Measurements from ENCODE around the gene OR8H2.
"Not testable (repeated sequence)": the region's sequence is repeated elsewhere in the genome, so short reads cannot be mapped to it uniquely, and the experiment has no call there.

The OR8H2 gene

DNA sequence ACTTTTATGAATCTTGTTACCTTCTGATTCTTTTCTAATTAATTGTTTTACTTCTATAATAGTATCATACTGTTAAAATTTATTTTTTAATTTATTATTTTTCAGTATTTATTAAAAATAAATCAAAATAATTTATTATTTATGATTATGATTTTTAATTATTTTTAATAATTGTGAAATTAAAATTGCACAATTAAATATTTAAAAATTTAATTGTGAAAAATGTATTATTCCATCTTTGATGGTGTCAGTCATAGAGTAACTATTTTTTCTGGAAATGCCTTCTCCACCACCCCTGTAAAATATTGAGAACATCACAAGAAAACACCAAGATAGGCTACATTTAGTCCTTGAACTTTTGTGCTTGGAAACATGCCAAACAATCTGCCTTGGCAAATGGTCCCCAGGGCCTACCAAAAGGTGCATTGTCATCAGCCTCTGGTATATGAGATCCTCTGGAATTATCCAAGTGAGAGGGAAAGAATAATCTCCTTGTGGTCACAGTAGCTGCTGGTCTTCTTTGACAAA lies at the start of gene OR8H2:
TSS of gene OR8H2 (plus strand) at position 478 of the 528 bp plus-strand sequence. CDS start 1,356 bp downstream, outside the sequence.
- DNase-seq: no peak

DNA sequence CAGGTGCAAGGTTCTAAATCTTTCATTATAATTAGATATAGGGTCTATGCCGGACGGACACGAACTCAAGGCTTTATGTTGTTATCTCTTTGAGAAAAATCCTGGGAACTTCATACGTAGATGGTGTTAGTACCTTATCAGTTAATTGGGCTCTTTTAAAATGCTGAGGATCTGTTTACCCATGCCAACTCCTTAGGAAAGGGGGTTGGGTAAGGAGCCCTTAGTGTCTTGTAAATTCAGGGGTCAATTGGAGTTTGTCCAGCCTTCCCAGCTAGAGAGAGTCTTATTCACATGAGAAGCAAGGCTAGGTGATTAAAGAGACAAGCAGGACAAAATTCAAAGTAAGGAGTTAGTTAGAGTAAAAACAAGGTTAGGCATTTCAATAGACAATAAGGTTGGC lies 47.1 kb upstream of the OR8H2 start:
- not testable (repeated sequence) for DNase-seq

DNA sequence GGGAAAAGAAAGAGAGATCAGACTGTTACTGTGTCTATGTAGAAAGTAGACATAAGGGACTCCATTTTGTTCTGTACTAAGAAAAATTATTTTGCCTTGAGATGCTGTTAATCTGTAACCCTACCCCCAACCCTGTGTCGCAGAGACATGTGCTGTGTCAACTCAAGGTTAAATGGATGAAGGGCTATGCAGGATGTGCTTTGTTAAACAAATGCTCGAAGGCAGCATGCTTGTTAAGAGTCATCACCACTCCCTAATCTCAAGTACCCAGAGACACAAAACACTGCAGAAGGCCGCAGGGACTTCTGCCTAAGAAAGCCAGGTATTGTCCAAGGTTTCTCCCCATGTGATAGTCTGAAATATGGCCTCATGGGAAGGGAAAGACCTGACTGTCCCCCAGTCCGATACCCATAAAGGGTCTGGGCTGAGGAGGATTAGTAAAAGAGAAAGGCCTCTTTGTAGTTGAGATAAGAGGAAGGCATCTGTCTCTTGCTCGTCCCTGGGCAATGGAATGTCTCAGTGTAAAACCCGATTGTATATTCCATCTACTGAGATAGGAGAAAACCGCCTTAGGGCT lies 45.7 kb upstream of the OR8H2 start:
- not testable (repeated sequence) for DNase-seq

- not testable (repeated sequence) for DNase-seq
Observed at GRCh38 chr11:56058260-56058780, 45.2 kb upstream of the OR8H2 start.

- DNase-seq: no peak
Observed at GRCh38 chr11:56066980-56067379, 36.5 kb upstream of the OR8H2 start.

DNA sequence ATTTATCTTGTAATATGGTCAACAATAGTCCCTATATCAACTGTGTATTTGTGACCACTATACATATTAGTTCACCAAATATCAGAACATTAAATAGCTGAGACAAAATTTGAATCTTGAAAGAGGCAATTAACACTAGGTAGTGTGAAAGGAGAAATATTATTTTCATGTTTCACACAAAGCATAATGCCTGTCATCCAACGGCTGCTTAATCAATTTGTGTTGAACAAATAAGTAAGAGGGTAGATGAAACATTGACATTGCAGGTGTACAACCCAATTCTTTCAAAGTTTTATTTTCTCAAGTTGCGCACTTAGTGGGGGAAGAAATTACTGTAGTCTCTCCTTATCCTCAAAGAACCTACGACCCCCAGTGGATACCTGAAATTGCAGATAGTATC lies 13.8 kb upstream of the OR8H2 start:
- no peak for DNase-seq

DNA sequence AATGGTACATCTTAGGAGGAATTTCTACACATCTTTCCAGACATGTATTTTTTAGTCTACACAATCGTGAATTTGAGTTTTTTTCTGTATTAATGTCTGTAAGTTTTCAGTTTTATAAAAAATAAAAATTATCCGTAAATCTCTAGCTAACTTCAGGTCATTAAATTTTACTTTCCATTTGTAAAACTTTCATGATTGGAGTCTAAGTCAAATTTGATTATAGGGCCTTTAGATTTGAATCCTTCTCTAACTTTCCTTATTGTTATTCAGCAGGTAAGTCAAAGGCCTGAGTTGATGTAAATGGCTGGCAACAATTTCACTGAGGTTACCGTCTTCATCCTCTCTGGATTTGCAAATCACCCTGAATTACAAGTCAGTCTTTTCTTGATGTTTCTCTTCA lies 10.5 kb upstream of the OR8H2 start, which contains the start of gene OR8I2:
TSS of gene OR8I2 (plus strand) at position 301 of the 400 bp plus-strand sequence. CDS start at position 301, 0 bp downstream.
- no peak for DNase-seq

- DNase-seq: no peak
Observed at GRCh38 chr11:56122073-56122472, 18.6 kb downstream of the OR8H2 start, which contains the start of gene OR8H3. Gene OR8H3, plus strand, starts transcription at chr11:56122373. Its CDS starts 0 bp downstream, at chr11:56122373.

- no peak for DNase-seq
Observed at GRCh38 chr11:56140151-56140661, 36.7 kb downstream of the OR8H2 start, which contains the start of gene OR8J3. Gene OR8J3, minus strand, starts transcription at chr11:56140201. Its CDS starts 2,483 bp downstream, at chr11:56137718.

DNA sequence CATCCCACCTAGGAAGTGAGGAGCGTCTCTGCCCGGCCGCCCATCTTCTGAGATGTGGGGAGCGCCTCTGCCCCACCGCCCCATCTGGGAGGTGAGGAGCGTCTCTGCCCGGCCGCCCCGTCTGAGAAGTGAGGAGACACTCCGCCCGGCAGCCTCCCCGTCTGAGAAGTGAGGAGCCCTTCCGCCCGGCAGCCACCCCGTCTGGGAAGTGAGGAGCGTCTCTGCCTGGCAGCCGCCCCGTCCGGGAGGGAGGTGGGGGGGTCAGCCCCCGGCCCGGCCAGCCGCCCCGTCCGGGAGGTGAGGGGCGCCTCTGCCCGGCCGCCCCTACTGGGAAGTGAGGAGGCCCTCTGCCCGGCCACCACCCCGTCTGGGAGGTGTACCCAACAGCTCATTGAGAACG lies 40.2 kb downstream of the OR8H2 start:
- DNase-seq: not testable (repeated sequence)

GRCh38 chr11:56151376-56151775 lies 47.9 kb downstream of the OR8H2 start:
- DNase-seq: no peak

- DNase-seq: no peak
Observed at GRCh38 chr11:56152333-56152732, 48.8 kb downstream of the OR8H2 start.

Data from cortex of kidney (tissue), 1 donor.